Right lobe of liver (tissue), 4 donors: ENCODE measurements around the gene ACYP1.

Source experiments
- CTCF ChIP-seq, 4 donors: fragments of 200-600 bp in 3 of 4; fragments of 450-650 bp in 1 of 4; IDR thresholded peaks; one replicate each; pipeline versions ENCODE4 v1.5.1 to v1.8.0; 2016 to 2022; ENCODE audit warnings: antibody characterized with exemption in 4 of 4, mild to moderate bottlenecking in 2 of 4
- POLR2A ChIP-seq: fragments of 450-650 bp; IDR thresholded peaks from one replicate; pipeline ENCODE4 v1.6.1; 2017; ENCODE audit warnings: antibody characterized with exemption, mild to moderate bottlenecking
- donor health status: DM: no; HTN: no; CAD: no.
- donor health status: DM: no; HTN: no; CAD: no.
- donor health status: DM: no; HTN: yes; CAD: no.

- no peak for TF ChIP-seq CTCF (IDR thresholded peaks at IDR 0.05)
- no peak for TF ChIP-seq POLR2A
Observed at GRCh38 chr14:75047506-75047905, 16.3 kb downstream of the ACYP1 start.
